Natural killer cell (primary cell): ENCODE data around the gene DNAI2. TPM values are rescaled to one million over a fixed set of nuclear protein-coding genes. Genes with fewer than 3 reads are reported as not detected.
"Not testable (repeated sequence)": the region's sequence is repeated elsewhere in the genome, so short reads cannot be mapped to it uniquely, and the experiment has no call there.

Source experiments
- ATAC-seq, 3 donors: fragments of 150-1000 bp in 2 of 3; fragments of 200-7000 bp in 1 of 3; cut with Tn5 transposase; 1 replicate in 1 of 3; 2 replicates in 2 of 3; pipeline ENCODE4 v1.10.0; 2021; ENCODE audit warnings: mild to moderate bottlenecking in 2 of 3, moderate library complexity in 2 of 3
- DNase-seq, 2 donors: peaks; one replicate each; pipeline versions ENCODE4 v3.0.0 to v3.0.0-alpha.2; 2013 to 2021; ENCODE audit warnings: mixed read lengths in 1 of 2
- H3K27ac ChIP-seq: one replicate; pipeline ENCODE4 v1.5.1; 2013; ENCODE audit warnings: mild to moderate bottlenecking, low read length
- H3K27me3 ChIP-seq: one replicate; pipeline ENCODE4 v1.6.1; 2013; ENCODE audit warnings: low read length; ENCODE audit not compliant: control insufficient read depth, insufficient read depth
- H3K36me3 ChIP-seq: one replicate; pipeline ENCODE4 v1.6.1; 2013; ENCODE audit warnings: low read length; ENCODE audit not compliant: control insufficient read depth, insufficient read depth
- H3K4me1 ChIP-seq: one replicate; pipeline ENCODE4 v1.6.1; 2013; ENCODE audit warnings: low read length; ENCODE audit not compliant: control insufficient read depth, insufficient read depth
- H3K4me3 ChIP-seq: one replicate; pipeline ENCODE4 v1.5.1; 2013; ENCODE audit warnings: low read length
- H3K9me3 ChIP-seq: one replicate; pipeline ENCODE4 v1.6.1; 2013; ENCODE audit warnings: low read length; ENCODE audit not compliant: control insufficient read depth, insufficient read depth
- H3K27ac Mint-ChIP-seq, 2 donors: one replicate each; pipeline ENCODE4 v1.8.0; 2022; ENCODE audit warnings: mild to moderate bottlenecking in 2 of 2, mixed read lengths in 2 of 2, moderate library complexity in 1 of 2
- H3K27me3 Mint-ChIP-seq, 2 donors: one replicate each; pipeline ENCODE4 v1.8.0; 2022; ENCODE audit warnings: low read depth in 2 of 2, mixed read lengths in 2 of 2
- H3K36me3 Mint-ChIP-seq: one replicate; pipeline ENCODE4 v1.8.0; 2022; ENCODE audit warnings: mixed read lengths
- H3K4me1 Mint-ChIP-seq, 2 donors: one replicate each; pipeline ENCODE4 v1.8.0; 2022; ENCODE audit warnings: mixed read lengths in 2 of 2
- H3K4me3 Mint-ChIP-seq: one replicate; pipeline ENCODE4 v1.8.0; 2022; ENCODE audit warnings: mild to moderate bottlenecking, moderate library complexity, mixed read lengths
- H3K9me3 Mint-ChIP-seq, 2 donors: one replicate each; pipeline ENCODE4 v1.8.0; 2022; ENCODE audit warnings: mixed read lengths in 2 of 2
- CTCF ChIP-seq: fragments of 200-600 bp; IDR thresholded peaks from one replicate; pipeline ENCODE4 v1.8.0; 2022; ENCODE audit warnings: antibody characterized with exemption
- WGBS: methylation state at CpG from one replicate; pipeline ENCODE4 v1.1.7; 2013; ENCODE audit warnings: missing lambda C conversion rate; ENCODE audit not compliant: insufficient coverage; 5-methylcytosine and 5-hydroxymethylcytosine counted together
- intact Hi-C: fragments of 100-400 bp; cut with micrococcal nuclease; formaldehyde crosslinking; loops from one replicate; pipeline ENCODE4 v1.14.2; 2022
- total RNA-seq, 4 donors: library from RNA; stranded (reverse); fragments of 120-200 nt in 1 of 4; gene quantifications; one replicate each; pipeline versions ENCODE4 v1.2.3 to v1.2.4, GENCODE V29; 2013 to 2022

The DNAI2 gene
- total RNA-seq, 3 donors from 2014 or later (not counting 1 experiment from before 2014, with no cell fraction given) = 0.35 to 1.8 (median 1.2) TPM

- Mint-ChIP-seq H3K4me3 (no peak overlapping the region), H3K36me3 (no peaks in the 10 kb centered on the region), H3K27ac (no peak overlapping the region), H3K4me1 (no peaks in the 10 kb centered on the region), H3K9me3 (no peaks in the 10 kb centered on the region), H3K27me3 (peaks cover 2 to 14% of the 10 kb centered on the region in 2 donors)
- Histone ChIP-seq H3K9me3 (no peaks in the 10 kb centered on the region), H3K4me3 (no peak overlapping the region), H3K27me3 (no peaks in the 10 kb centered on the region), H3K4me1 (no peaks in the 10 kb centered on the region), H3K36me3 (no peaks in the 10 kb centered on the region), H3K27ac (no peak overlapping the region)
- no peak for DNase-seq
- WGBS = 92% methylated on average over 5 of the region's 7 CpGs
- TF ChIP-seq CTCF = no peak
- ATAC-seq = no peak
- intact Hi-C loops = no loop called here
Observed at GRCh38 chr17:74262601-74263000, 11.4 kb upstream of the DNAI2 start.

GRCh38 chr17:74267054-74267453 lies 7.0 kb upstream of the DNAI2 start:
- DNase-seq, H3K4me1 ChIP-seq, H3K4me1 Mint-ChIP-seq, H3K4me3 ChIP-seq, H3K9me3 ChIP-seq, intact Hi-C loops, H3K36me3 Mint-ChIP-seq, H3K27me3 ChIP-seq, H3K4me3 Mint-ChIP-seq, H3K9me3 Mint-ChIP-seq, H3K27ac ChIP-seq, H3K36me3 ChIP-seq, H3K27ac Mint-ChIP-seq, ATAC-seq: not testable (repeated sequence)
- 92% methylated on average over 4 of the region's 4 CpGs for whole genome bisulfite sequencing
- peaks cover 18 to 23% of the 10 kb centered on the region in 2 donors for H3K27me3 Mint-ChIP-seq

- Histone ChIP-seq H3K4me3 (no peak overlapping the region), H3K9me3 (no peaks in the 10 kb centered on the region), H3K27me3 (no peaks in the 10 kb centered on the region), H3K36me3 (no peaks in the 10 kb centered on the region), H3K27ac (no peak overlapping the region), H3K4me1 (peaks cover 6% of the 10 kb centered on the region)
- no peak for TF ChIP-seq CTCF
- H3K36me3 Mint-ChIP-seq = no peaks in the 10 kb centered on the region
- peaks cover 0 to 7% of the 10 kb centered on the region in 2 donors for H3K4me1 Mint-ChIP-seq
- intact Hi-C loops = no loop called here
- H3K27me3 Mint-ChIP-seq = peaks cover 18 to 23% of the 10 kb centered on the region in 2 donors
- no peaks in the 10 kb centered on the region for H3K9me3 Mint-ChIP-seq
- DNase-seq (no peak), ATAC-seq (no peak)
- 93% methylated on average over 7 of the region's 7 CpGs for WGBS
- no peak overlapping the region for H3K4me3 Mint-ChIP-seq
- H3K27ac Mint-ChIP-seq = no peak overlapping the region
Observed at GRCh38 chr17:74267579-74267978, 6.5 kb upstream of the DNAI2 start.

GRCh38 chr17:74267987-74268499 lies 6.0 kb upstream of the DNAI2 start:
- H3K36me3 ChIP-seq = no peaks in the 10 kb centered on the region
- H3K36me3 Mint-ChIP-seq = no peaks in the 10 kb centered on the region
- no peaks in the 10 kb centered on the region for H3K9me3 ChIP-seq
- no peak for DNase-seq
- H3K4me3 Mint-ChIP-seq = no peak overlapping the region
- H3K27me3 Mint-ChIP-seq = peaks cover 21 to 23% of the 10 kb centered on the region in 2 donors
- intact Hi-C loops = no loop called here
- no peaks in the 10 kb centered on the region for H3K9me3 Mint-ChIP-seq
- peaks cover 6% of the 10 kb centered on the region for H3K4me1 ChIP-seq
- peaks cover 0 to 7% of the 10 kb centered on the region in 2 donors for H3K4me1 Mint-ChIP-seq
- TF ChIP-seq CTCF = no peak
- H3K27ac ChIP-seq = no peak overlapping the region
- no peak overlapping the region for H3K4me3 ChIP-seq
- no peak for ATAC-seq
- H3K27ac Mint-ChIP-seq = no peak overlapping the region
- 51% methylated on average over 17 of the region's 17 CpGs for WGBS
- no peaks in the 10 kb centered on the region for H3K27me3 ChIP-seq
